ENCODE results near the gene NDUFB10. TPM values are rescaled to one million over a fixed set of nuclear protein-coding genes. Genes with fewer than 3 reads are reported as not detected.

NDUFB10 gene
- total and polyA plus RNA-seq, 2 donors (not counting 1 experiment from before 2014, with no cell fraction given), result 123 to 149 TPM

GRCh38 chr16:1998360-1998835, 39.1 kb downstream of the NDUFB10 start:
- Histone ChIP-seq H3K36me3 (ENCODE audit: control insufficient read depth, insufficient read depth, low read length) (peaks cover 41% of the 10 kb centered on the region), H3K9me3 (ENCODE audit: control insufficient read depth, insufficient read depth, low read depth, low read length) (no peaks in the 10 kb centered on the region), H4K20me1 (ENCODE audit: control insufficient read depth, extremely low read depth, insufficient read depth, low read length) (no peaks in the 10 kb centered on the region), H3K27ac (ENCODE audit: insufficient read depth, low read length) (peak overlapping the region; percentile 26), H2AFZ (ENCODE audit: low read length) (no peak overlapping the region), H3K27me3 (ENCODE audit: control insufficient read depth, insufficient read depth, low read length) (no peaks in the 10 kb centered on the region), H3K4me1 (ENCODE audit: control insufficient read depth, extremely low read depth, insufficient read depth, low read length) (peaks cover 8% of the 10 kb centered on the region), H3K9ac (ENCODE audit: insufficient read depth, low read length) (no peak overlapping the region), H3K79me2 (ENCODE audit: control insufficient read depth, insufficient read depth, low read length) (peaks cover 9% of the 10 kb centered on the region), H3K4me3 (replicated peaks in 1 of 4; ENCODE audit: control extremely low read depth in 1 of 4, insufficient read depth in 1 of 4, low read depth in 3 of 4, low read length in 4 of 4) (no peak overlapping the region), H3K4me2 (ENCODE audit: extremely low read depth, insufficient read depth, low read length) (no peak overlapping the region)
- TF ChIP-seq EZH2 (IDR thresholded peaks at IDR 0.05; ENCODE audit: low read length, missing control alignments), result no peak
- TF ChIP-seq CTCF (conservative IDR thresholded peaks at IDR 0.05 in 1 of 2, IDR thresholded peaks at IDR 0.05 in 1 of 2; ENCODE audit: low read depth in 1 of 2, low read length in 2 of 2), result no peak
- DNase-seq (ENCODE audit: low read depth in 2 of 2), result no peak

GRCh38 chr16:1998852-1999801, 39.8 kb downstream of the NDUFB10 start:
- H3K79me2 ChIP-seq (ENCODE audit: control insufficient read depth, insufficient read depth, low read length), result peaks cover 15% of the 10 kb centered on the region
- no peaks in the 10 kb centered on the region for H3K27me3 ChIP-seq (ENCODE audit: control insufficient read depth, insufficient read depth, low read length)
- H3K9ac ChIP-seq (ENCODE audit: insufficient read depth, low read length), result no peak overlapping the region
- no peak overlapping the region for H3K27ac ChIP-seq (ENCODE audit: insufficient read depth, low read length)
- H3K4me2 ChIP-seq (ENCODE audit: extremely low read depth, insufficient read depth, low read length), result no peak overlapping the region
- no peak overlapping the region for H3K4me3 ChIP-seq (replicated peaks in 1 of 4; ENCODE audit: control extremely low read depth in 1 of 4, insufficient read depth in 1 of 4, low read depth in 3 of 4, low read length in 4 of 4)
- no peak overlapping the region for H2AFZ ChIP-seq (ENCODE audit: low read length)
- no peaks in the 10 kb centered on the region for H4K20me1 ChIP-seq (ENCODE audit: control insufficient read depth, extremely low read depth, insufficient read depth, low read length)
- peaks cover 42% of the 10 kb centered on the region for H3K36me3 ChIP-seq (ENCODE audit: control insufficient read depth, insufficient read depth, low read length)
- H3K9me3 ChIP-seq (ENCODE audit: control insufficient read depth, insufficient read depth, low read depth, low read length), result no peaks in the 10 kb centered on the region
- DNase-seq (ENCODE audit: low read depth in 2 of 2), result no peak
- TF ChIP-seq CTCF (conservative IDR thresholded peaks at IDR 0.05 in 1 of 2, IDR thresholded peaks at IDR 0.05 in 1 of 2; ENCODE audit: low read depth in 1 of 2, low read length in 2 of 2) (no peak), EZH2 (IDR thresholded peaks at IDR 0.05; ENCODE audit: low read length, missing control alignments) (no peak)
- peaks cover 8% of the 10 kb centered on the region for H3K4me1 ChIP-seq (ENCODE audit: control insufficient read depth, extremely low read depth, insufficient read depth, low read length)

- Histone ChIP-seq H3K79me2 (ENCODE audit: control insufficient read depth, insufficient read depth, low read length) (peaks cover 24% of the 10 kb centered on the region), H2AFZ (ENCODE audit: low read length) (no peak overlapping the region), H3K27me3 (ENCODE audit: control insufficient read depth, insufficient read depth, low read length) (no peaks in the 10 kb centered on the region), H3K4me3 (replicated peaks in 1 of 4; ENCODE audit: control extremely low read depth in 1 of 4, insufficient read depth in 1 of 4, low read depth in 3 of 4, low read length in 4 of 4) (no peak overlapping the region), H3K9ac (ENCODE audit: insufficient read depth, low read length) (no peak overlapping the region), H3K4me2 (ENCODE audit: extremely low read depth, insufficient read depth, low read length) (no peak overlapping the region), H3K27ac (ENCODE audit: insufficient read depth, low read length) (no peak overlapping the region), H3K4me1 (ENCODE audit: control insufficient read depth, extremely low read depth, insufficient read depth, low read length) (peaks cover 14% of the 10 kb centered on the region), H3K36me3 (ENCODE audit: control insufficient read depth, insufficient read depth, low read length) (peaks cover 46% of the 10 kb centered on the region), H3K9me3 (ENCODE audit: control insufficient read depth, insufficient read depth, low read depth, low read length) (no peaks in the 10 kb centered on the region), H4K20me1 (ENCODE audit: control insufficient read depth, extremely low read depth, insufficient read depth, low read length) (no peaks in the 10 kb centered on the region)
- no peak for TF ChIP-seq EZH2 (IDR thresholded peaks at IDR 0.05; ENCODE audit: low read length, missing control alignments)
- no peak for TF ChIP-seq CTCF (conservative IDR thresholded peaks at IDR 0.05 in 1 of 2, IDR thresholded peaks at IDR 0.05 in 1 of 2; ENCODE audit: low read depth in 1 of 2, low read length in 2 of 2)
- DNase-seq (ENCODE audit: low read depth in 2 of 2), result no peak
These were observed 40.7 kb downstream of the NDUFB10 start for GRCh38 chr16:1999866-2000514.
